Measurements from ENCODE around the gene CPNE2.

DNA sequence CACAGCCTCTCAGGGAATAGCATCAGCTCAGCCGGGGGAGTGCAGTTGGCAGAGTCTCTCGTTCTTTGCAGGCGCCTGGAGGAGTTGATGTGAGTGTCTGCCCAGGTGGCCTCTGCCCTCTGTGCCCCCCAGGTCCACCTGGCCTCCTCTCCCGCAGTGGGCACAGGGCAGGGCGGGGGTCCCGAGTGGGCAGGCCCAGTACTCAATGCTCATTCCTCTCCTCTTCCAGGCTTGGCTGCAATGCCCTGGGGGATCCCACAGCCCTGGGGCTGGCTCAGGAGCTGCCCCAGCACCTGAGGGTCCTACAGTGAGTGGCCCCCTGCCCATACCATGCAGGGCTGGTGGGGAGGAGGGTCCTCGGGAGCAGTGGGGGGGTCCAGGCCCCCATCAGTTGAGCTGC is 14.7 kb upstream of the CPNE2 start:
- TF ChIP-seq FOXP2 (optimal IDR thresholded peaks at IDR 0.05; ENCODE audit: control extremely low read depth, extremely low read length, insufficient read depth) = no peak
- no peak for TF ChIP-seq EZH2 (IDR thresholded peaks at IDR 0.05)
- no peak for TF ChIP-seq POLR2AphosphoS5 (IDR thresholded peaks at IDR 0.05; ENCODE audit: borderline replicate concordance, low read depth, low read length)

Data from SK-N-MC (cell line).